ENCODE results near the gene KCNMA1. TPM values are rescaled to one million over a fixed set of nuclear protein-coding genes. Genes with fewer than 3 reads are reported as not detected.

The KCNMA1 gene
- total and polyA plus RNA-seq, 2 donors (not counting 1 experiment from before 2014, with no cell fraction given): 0.82 to 3.1 TPM

DNA sequence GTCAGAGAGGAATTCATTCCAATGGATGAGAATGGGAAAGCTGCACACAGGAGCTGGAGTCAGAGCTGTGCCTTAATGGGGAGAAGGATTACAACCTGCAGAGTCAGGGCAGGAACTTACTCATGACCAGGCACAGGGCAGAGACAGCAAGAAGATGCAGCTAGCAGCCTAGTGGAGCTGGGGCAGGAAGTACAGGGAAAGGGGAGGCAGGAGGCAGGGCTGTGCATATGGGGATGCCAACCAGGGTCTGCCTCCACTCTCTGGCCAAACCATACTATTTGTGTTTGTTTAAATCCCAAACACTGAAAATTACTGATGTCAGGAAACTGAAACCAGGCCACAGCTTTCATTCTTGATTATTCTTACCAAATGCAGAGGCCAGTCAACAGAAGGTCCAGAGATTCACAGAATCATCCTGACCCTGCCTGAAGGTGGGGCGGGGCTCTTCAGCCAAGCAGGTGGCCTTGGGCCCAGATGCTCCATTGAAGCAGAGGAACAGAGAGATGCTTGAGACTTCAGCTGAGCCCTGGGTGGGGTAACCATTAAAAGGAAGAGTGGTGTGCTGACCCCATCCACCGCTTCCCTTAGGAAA is 461.9 kb downstream of the KCNMA1 start:
- no peaks in the 10 kb centered on the region for H3K36me3 ChIP-seq (replicated peaks in 1 of 2; ENCODE audit: control extremely low read depth in 1 of 2, control insufficient read depth in 1 of 2, extremely low read depth in 1 of 2, insufficient read depth in 2 of 2, low read length in 1 of 2)
- no peaks in the 10 kb centered on the region for H4K20me1 ChIP-seq (ENCODE audit: control insufficient read depth, insufficient read depth, low read length, poor library complexity, severe bottlenecking)
- Mint-ChIP-seq H3K4me1 (peaks cover 2% of the 10 kb centered on the region), H3K9me3 (ENCODE audit: insufficient read depth) (no peaks in the 10 kb centered on the region), H3K4me3 (no peak overlapping the region), H3K27me3 (peaks cover 11% of the 10 kb centered on the region), H3K27ac (no peak overlapping the region)
- DNase-seq: no peak
- ATAC-seq (ENCODE audit: low read depth): no peak
- H3K9ac ChIP-seq (ENCODE audit: low read length): no peak overlapping the region
- no peak overlapping the region for H3K4me2 ChIP-seq (replicated peaks; ENCODE audit: low read depth, low read length, poor library complexity, severe bottlenecking)
- peaks cover 0 to 5% (median 0%) of the 10 kb centered on the region in 4 experiments for H3K27me3 ChIP-seq (replicated peaks in 1 of 4; ENCODE audit: control extremely low read depth in 1 of 4, control insufficient read depth in 3 of 4, insufficient read depth in 4 of 4, low read length in 3 of 4)
- POLR2A ChIA-PET: no interaction called here
- H3K27ac ChIP-seq (ENCODE audit: low read length in 2 of 2): no peak overlapping the region
- H3K79me2 ChIP-seq (ENCODE audit: control insufficient read depth, insufficient read depth, low read length): no peaks in the 10 kb centered on the region
- H3K9me3 ChIP-seq (ENCODE audit: control extremely low read depth in 1 of 3, control insufficient read depth in 2 of 3, insufficient read depth in 1 of 3, low read length in 2 of 3): no peaks in the 10 kb centered on the region
- no peak overlapping the region for H3K4me3 ChIP-seq (ENCODE audit: control extremely low read depth in 1 of 5, extremely low read depth in 1 of 5, insufficient read depth in 1 of 5, low read depth in 2 of 5, low read length in 4 of 5)
- CTCF ChIA-PET: interaction anchor here (1.0 to 20.9 kb wide), 4 partner anchors 11 to 536 kb away, joined by 5 to 523 read pairs (median 41); partner anchors contain the start of gene KCNMA1
- H3K4me1 ChIP-seq (ENCODE audit: control insufficient read depth in 2 of 2, insufficient read depth in 2 of 2, low read length in 2 of 2): peaks cover 0 to 6% of the 10 kb centered on the region in 2 donors
- WGBS (ENCODE audit: insufficient coverage): 92% methylated on average over 2 of the region's 2 CpGs
- intact Hi-C loops (cut with micrococcal nuclease): no loop called here
- H2AFZ ChIP-seq (ENCODE audit: insufficient read depth, low read depth, low read length, poor library complexity, severe bottlenecking): no peak overlapping the region
- TF ChIP-seq, protein P1, sequence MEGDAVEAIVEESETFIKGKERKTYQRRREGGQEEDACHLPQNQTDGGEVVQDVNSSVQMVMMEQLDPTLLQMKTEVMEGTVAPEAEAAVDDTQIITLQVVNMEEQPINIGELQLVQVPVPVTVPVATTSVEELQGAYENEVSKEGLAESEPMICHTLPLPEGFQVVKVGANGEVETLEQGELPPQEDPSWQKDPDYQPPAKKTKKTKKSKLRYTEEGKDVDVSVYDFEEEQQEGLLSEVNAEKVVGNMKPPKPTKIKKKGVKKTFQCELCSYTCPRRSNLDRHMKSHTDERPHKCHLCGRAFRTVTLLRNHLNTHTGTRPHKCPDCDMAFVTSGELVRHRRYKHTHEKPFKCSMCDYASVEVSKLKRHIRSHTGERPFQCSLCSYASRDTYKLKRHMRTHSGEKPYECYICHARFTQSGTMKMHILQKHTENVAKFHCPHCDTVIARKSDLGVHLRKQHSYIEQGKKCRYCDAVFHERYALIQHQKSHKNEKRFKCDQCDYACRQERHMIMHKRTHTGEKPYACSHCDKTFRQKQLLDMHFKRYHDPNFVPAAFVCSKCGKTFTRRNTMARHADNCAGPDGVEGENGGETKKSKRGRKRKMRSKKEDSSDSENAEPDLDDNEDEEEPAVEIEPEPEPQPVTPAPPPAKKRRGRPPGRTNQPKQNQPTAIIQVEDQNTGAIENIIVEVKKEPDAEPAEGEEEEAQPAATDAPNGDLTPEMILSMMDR (IDR thresholded peaks at IDR 0.05): no peak
- TF ChIP-seq EZH2 (IDR thresholded peaks at IDR 0.05; ENCODE audit: borderline replicate concordance, insufficient read depth, low read depth, low read length, poor library complexity, severe bottlenecking): no peak

All from B cell (primary cell).